ENCODE measurements around the gene TSPAN3.

DNA sequence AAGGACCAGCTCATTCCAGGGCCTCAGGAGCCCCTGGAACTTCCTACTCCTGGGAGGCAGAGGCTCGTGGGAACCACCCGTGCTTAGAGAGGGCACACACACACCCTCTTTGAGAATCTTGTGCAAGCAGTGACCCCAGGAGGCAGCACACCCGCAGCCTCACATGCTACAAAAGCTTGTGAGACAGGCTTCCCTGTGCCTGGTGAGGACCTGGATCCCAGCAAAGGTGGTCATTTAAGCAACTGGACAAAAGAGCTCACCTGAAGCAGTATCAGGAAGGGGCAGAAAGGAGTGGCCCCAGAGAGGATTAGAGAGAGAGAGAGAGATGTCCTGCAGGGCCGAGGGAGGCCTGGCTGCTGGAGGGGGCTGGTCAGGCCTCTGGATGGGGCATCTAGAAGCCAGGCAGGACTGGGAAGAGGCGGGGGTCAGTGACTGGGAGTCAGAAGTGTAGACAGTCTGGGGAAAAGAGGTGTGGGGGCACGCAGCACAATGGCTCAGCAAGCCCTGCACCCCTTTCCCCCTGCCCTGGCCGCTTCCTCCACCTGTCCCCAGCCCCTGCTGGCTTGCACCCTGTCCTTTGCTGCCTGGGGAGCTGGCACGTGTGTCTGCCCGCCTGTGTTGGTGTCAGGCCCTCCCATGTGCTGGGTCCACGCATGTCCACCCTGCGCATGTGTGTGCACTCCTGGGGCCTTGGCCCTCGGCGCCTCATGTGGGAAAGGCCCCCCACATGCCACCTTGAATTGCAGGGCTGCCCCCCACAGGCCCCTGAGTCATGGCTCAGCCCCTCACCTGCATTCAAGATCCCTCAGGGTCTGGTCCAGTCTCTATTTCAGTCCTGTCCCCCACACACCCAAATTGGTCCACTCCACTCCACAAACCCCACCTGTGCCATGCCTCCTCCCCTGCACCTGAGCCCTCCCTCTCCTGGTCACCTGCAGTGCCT is 36.9 kb downstream of the TSPAN3 start:
- TF ChIP-seq, protein P1, sequence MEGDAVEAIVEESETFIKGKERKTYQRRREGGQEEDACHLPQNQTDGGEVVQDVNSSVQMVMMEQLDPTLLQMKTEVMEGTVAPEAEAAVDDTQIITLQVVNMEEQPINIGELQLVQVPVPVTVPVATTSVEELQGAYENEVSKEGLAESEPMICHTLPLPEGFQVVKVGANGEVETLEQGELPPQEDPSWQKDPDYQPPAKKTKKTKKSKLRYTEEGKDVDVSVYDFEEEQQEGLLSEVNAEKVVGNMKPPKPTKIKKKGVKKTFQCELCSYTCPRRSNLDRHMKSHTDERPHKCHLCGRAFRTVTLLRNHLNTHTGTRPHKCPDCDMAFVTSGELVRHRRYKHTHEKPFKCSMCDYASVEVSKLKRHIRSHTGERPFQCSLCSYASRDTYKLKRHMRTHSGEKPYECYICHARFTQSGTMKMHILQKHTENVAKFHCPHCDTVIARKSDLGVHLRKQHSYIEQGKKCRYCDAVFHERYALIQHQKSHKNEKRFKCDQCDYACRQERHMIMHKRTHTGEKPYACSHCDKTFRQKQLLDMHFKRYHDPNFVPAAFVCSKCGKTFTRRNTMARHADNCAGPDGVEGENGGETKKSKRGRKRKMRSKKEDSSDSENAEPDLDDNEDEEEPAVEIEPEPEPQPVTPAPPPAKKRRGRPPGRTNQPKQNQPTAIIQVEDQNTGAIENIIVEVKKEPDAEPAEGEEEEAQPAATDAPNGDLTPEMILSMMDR (IDR thresholded peaks at IDR 0.05): no peak
- TF ChIP-seq POLR2A (IDR thresholded peaks at IDR 0.05): no peak
